GM10266 (cell line): ENCODE data around the gene CDC6.

ENCODE experiments used
- DNase-seq: peaks from one replicate; pipeline ENCODE4 v3.0.0; 2012; ENCODE audit errors: extremely low spot score
- TF ChIP-seq, protein P1 (sequence below): IDR thresholded peaks from 2 replicates; pipeline ENCODE4 v1.5.1; 2012; ENCODE audit warnings: mild to moderate bottlenecking, low read depth; ENCODE audit not compliant: control insufficient read depth, insufficient read depth; ENCODE audit errors: missing control alignments

Gene CDC6

DNA sequence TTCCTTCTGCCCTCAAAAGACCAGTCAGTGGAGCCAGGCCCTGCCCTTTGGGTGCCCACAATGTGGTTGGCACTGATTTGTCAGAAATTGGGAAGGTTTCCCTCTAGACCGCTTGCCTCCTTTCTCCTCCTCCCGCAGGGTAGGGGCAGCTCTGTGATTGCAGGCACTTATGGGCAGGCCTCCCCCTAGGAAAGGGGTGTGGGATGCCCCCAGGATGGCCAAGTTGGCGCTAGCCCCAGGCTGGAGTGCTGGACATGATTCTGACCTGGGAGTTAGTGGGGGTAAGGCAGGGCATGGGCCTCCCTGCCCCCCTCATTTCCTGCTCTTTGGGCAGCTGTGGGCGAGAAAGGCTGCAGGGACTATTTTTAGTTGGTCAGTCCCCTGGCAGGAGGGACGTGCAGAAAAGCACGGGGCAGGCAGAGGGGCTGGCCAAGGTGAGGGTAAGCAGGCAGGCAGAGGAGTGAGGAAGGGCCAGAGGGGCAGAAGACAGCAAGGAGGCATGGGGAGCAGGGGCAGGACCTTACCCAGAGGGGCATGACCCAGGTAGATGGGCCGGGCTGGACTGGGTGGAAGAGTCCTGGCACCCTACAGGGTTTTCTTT, 24.6 kb downstream of the CDC6 start:
- TF ChIP-seq, protein P1, sequence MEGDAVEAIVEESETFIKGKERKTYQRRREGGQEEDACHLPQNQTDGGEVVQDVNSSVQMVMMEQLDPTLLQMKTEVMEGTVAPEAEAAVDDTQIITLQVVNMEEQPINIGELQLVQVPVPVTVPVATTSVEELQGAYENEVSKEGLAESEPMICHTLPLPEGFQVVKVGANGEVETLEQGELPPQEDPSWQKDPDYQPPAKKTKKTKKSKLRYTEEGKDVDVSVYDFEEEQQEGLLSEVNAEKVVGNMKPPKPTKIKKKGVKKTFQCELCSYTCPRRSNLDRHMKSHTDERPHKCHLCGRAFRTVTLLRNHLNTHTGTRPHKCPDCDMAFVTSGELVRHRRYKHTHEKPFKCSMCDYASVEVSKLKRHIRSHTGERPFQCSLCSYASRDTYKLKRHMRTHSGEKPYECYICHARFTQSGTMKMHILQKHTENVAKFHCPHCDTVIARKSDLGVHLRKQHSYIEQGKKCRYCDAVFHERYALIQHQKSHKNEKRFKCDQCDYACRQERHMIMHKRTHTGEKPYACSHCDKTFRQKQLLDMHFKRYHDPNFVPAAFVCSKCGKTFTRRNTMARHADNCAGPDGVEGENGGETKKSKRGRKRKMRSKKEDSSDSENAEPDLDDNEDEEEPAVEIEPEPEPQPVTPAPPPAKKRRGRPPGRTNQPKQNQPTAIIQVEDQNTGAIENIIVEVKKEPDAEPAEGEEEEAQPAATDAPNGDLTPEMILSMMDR, result no peak
- peak; percentile 31 for DNase-seq

DNA sequence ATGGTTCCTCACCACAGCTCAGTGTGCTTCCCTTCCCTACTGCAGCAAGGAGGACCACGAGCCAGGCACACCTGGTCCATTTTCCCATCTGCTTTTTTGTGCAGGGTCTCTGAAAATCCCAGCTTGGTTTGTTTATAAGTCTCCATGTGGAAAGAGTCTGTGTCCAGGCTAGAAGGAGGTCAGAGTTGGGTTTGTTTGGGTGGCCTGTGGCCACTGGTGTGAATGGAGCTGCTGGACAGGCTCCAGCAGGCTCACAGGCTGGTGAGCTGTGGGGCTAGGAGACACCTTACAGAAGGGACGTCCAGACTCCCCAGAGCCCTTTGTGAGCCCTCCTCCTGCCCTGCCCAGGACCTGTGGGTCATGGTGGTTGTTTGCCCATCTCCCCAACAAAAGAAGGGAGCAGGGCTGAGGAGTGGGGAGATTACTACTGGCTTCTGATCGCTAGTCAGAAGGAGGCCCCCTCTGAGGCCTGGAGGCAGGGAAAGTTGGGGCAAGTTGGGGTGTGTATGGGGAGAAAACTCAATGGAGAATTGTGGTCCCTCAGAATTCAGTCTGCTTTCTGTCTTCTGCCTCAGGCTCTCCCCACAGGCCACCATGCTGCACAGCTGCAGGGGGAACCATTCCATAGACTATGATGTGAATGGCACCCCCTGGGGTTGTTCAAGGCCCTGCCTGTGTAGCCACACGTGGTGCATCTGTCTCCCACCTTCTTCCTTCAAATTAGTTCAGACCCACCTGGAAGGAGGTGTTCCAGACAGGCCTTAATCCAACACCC, 25.4 kb downstream of the CDC6 start:
- DNase-seq, result peak; percentile 26
- TF ChIP-seq, protein P1, result no peak

DNA sequence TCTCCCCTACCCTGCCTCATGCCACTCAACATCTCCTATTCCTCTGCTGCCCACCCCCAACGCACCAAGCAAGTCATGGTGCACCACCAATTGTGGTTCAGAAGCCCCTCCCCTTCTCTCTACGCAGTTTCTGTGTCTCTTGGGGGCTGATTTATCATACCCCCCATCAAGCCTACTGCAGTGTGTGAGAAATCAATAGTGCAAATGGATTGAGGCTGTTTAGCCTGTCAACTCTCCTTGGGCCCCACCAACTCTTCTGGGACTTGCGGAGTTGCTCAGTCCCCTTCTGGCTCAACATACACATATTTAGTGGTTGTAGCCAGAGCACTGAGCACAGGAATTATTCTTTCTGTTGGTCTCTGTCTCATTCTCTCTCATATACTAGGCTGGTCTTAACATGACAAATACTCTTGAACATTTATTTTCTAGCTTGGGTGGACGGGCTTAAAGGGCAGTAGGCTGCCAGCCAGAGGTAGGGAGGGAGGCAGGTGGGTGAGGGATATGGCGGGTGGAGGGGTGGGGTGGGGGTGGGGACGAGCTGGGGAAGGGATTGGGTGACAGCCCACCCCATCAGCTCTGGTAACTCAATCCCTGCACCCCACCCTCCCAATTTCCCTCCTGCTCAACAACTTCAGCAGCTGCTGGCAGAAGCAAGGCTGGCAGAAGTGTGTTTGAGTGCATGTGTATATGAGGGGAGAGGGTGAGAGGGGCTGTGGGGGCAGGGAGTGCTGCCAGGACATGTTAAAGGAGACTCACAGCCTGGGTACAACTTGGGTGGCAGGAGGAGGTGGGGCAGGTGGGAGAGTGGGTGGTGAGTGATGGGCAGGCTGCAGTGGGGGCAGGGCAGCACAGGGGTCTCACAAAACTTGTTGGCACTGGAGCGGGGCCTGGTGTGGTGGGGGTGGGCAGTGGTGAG, 26.2 kb downstream of the CDC6 start:
- no peak for DNase-seq
- TF ChIP-seq, protein P1, result no peak

DNA sequence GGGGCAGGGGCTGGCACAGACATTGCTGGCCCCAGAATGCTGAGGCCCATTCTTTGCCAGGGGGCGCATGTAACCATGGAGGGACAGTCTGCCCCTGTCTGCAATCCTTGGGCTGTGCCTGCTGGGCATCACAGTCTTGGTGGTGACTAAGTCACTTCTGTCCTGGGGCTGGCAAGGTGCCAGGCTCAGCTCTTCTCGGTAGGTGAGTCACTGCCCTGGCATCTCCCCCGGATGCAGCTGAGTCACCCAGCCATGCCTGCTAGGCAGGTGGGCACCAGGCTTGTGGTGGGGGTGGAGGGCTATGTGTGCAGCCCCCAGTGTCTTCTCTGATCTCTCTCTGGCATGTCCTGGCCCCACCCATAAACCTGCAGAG, 26.9 kb downstream of the CDC6 start:
- DNase-seq, result no peak

DNA sequence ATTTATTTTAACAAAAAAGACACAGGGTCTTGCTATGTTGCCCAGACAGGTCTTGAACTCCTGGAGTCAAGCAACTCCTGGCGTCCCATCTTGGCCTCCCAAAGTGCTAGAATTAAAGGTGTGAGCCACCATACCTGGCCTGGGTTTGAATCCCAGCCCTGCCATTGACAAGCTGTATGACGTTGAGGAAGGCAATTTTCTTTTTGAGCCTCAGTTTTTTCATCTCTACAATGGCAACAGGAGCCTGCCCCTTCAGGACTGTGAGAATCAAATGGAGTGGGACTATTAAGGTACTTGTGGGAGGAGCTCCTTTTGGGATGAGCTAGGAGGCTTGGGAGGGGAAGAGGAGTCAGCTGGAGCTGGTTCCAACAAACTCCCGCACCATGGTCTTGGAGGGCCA, 27.5 kb downstream of the CDC6 start:
- TF ChIP-seq, protein P1, result no peak
- DNase-seq, result no peak

More for the DNA sequence above, 26.9 kb downstream of the CDC6 start:
- TF ChIP-seq, protein P1, result no peak

DNA sequence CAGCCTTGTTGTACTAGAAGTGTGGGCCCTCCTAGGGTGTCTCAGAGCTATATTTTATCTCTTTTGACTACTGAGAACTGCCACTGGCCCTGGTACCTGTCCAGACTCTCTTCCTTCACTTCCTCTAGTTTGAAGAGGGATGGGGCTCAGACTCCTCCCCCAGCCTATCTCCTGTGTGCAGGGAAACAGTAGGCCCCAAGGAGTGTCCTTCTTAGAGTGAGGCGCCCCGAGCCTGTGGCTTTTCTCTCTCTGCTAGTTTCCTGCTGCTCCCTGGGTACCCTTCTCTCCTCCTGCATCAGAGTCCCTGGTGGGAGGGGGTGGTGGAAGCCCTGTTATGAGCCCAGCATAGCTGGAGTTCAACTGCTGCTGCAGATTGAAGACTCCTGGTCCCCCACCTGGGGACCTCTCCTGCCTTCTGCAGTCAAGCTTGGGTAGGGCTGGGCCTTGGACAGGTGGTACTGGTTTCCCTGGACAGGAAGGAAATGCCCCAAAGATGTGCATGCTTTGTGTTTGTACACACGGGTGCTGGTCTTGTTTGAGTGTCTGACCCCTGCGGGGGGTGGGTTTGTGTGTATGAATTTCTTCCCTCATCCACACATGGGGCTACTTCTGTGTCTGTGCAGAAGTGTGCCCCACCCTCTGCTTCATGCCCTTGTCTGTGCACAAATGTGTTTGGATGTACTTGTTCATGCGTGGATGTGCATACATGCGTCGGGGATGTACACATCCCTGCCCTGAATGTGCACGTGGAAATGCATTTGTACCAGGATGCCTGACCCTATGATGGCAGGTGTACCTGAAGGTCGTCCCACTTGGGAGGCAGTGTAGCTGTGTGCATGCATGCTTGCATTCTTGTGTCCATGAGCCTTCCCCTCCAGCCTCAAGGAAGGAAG, 28.2 kb downstream of the CDC6 start:
- peak; percentile 6 for DNase-seq
- TF ChIP-seq, protein P1, result no peak
